Mammary epithelial cell (primary cell): ENCODE measurements around the gene XPR1.

Experiments
- EZH2 ChIP-seq: IDR thresholded peaks from 2 replicates; pipeline ENCODE4 v1.6.1; 2012; ENCODE audit warnings: low read length, inconsistent platforms, borderline replicate concordance
- TF ChIP-seq, protein P1 (sequence below), 2 donors: IDR thresholded peaks in 1 of 2; conservative IDR thresholded peaks in 1 of 2; 2 replicates each; pipeline ENCODE4 v1.5.1; 2011 to 2012; ENCODE audit warnings: inconsistent platforms in 2 of 2, low read length in 2 of 2, mild to moderate bottlenecking in 2 of 2, control low read depth in 1 of 2, low read depth in 1 of 2; ENCODE audit not compliant: insufficient read depth in 1 of 2; ENCODE audit errors: extremely low read depth in 1 of 2

GRCh38 chr1:180923887-180924286, 292.1 kb downstream of the XPR1 start:
- TF ChIP-seq, protein P1, sequence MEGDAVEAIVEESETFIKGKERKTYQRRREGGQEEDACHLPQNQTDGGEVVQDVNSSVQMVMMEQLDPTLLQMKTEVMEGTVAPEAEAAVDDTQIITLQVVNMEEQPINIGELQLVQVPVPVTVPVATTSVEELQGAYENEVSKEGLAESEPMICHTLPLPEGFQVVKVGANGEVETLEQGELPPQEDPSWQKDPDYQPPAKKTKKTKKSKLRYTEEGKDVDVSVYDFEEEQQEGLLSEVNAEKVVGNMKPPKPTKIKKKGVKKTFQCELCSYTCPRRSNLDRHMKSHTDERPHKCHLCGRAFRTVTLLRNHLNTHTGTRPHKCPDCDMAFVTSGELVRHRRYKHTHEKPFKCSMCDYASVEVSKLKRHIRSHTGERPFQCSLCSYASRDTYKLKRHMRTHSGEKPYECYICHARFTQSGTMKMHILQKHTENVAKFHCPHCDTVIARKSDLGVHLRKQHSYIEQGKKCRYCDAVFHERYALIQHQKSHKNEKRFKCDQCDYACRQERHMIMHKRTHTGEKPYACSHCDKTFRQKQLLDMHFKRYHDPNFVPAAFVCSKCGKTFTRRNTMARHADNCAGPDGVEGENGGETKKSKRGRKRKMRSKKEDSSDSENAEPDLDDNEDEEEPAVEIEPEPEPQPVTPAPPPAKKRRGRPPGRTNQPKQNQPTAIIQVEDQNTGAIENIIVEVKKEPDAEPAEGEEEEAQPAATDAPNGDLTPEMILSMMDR (conservative IDR thresholded peaks at IDR 0.05 in 1 of 2, IDR thresholded peaks at IDR 0.05 in 1 of 2; ENCODE audit: extremely low read depth in 1 of 2, insufficient read depth in 1 of 2, low read depth in 1 of 2, low read length in 2 of 2): no peak
- TF ChIP-seq EZH2: no peak
